Neutrophil (primary cell): ENCODE results near the gene NTPCR.

Source experiments
- H3K27ac ChIP-seq: fragments of 200-600 bp; sonication (generic); 2 replicates; pipeline ENCODE4 v1.5.1; 2016; ENCODE audit warnings: mild to moderate bottlenecking, moderate library complexity
- H3K27me3 ChIP-seq: fragments of 200-600 bp; sonication (generic); 2 replicates; pipeline ENCODE4 v1.6.0; 2016; ENCODE audit warnings: mild to moderate bottlenecking
- H3K36me3 ChIP-seq: fragments of 200-600 bp; sonication (generic); 2 replicates; pipeline ENCODE4 v1.5.1; 2017
- H3K4me1 ChIP-seq, 2 experiments: fragments of 200-600 bp in 1 of 2; sonication (generic) in 1 of 2; 1 replicate in 1 of 2; 2 replicates in 1 of 2; pipeline versions ENCODE4 v1.5.1 to v1.6.1; 2013 to 2016; ENCODE audit warnings: low read depth in 1 of 2, low read length in 1 of 2, mild to moderate bottlenecking in 1 of 2, moderate library complexity in 1 of 2; ENCODE audit not compliant: control insufficient read depth in 1 of 2, insufficient read depth in 1 of 2
- H3K4me3 ChIP-seq, 2 experiments: fragments of 200-600 bp in 1 of 2; sonication (generic) in 1 of 2; 1 replicate in 1 of 2; 2 replicates in 1 of 2; pipeline ENCODE4 v1.5.1; 2013 to 2016; ENCODE audit warnings: low read depth in 1 of 2, low read length in 1 of 2, mild to moderate bottlenecking in 1 of 2, moderate library complexity in 1 of 2
- H3K9me3 ChIP-seq: fragments of 200-600 bp; sonication (generic); 2 replicates; pipeline ENCODE4 v1.5.1; 2016
- CTCF ChIP-seq: fragments of 200-600 bp; sonication (generic); IDR thresholded peaks from 2 replicates; pipeline ENCODE4 v1.5.1; 2016; ENCODE audit warnings: antibody characterized with exemption

Gene NTPCR

DNA sequence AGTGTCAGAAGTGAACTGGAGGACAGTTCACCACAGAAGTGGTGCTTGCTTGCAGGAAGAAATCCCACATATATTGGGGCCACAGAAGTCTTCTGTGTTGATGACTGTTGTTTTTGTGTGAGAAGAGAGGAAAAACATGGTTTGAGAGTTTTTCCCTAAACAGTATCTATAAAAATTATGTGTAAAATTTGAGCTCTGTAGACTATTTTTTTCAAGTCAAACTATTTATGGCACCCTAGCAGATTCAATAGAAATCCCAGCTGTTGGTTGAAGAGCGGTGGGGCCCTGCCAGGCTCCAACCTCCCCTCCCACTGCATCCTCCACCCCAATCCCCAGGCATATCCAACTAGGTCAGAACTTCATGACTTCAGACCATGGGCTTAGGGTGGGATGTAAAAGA, 61.6 kb downstream of the NTPCR start:
- no peak for TF ChIP-seq CTCF
- no peaks in the 10 kb centered on the region for H3K27me3 ChIP-seq
- no peaks in the 10 kb centered on the region for H3K4me1 ChIP-seq
- no peak overlapping the region for H3K27ac ChIP-seq
- H3K9me3 ChIP-seq, result no peaks in the 10 kb centered on the region
- H3K4me3 ChIP-seq, result no peak overlapping the region
- no peaks in the 10 kb centered on the region for H3K36me3 ChIP-seq

DNA sequence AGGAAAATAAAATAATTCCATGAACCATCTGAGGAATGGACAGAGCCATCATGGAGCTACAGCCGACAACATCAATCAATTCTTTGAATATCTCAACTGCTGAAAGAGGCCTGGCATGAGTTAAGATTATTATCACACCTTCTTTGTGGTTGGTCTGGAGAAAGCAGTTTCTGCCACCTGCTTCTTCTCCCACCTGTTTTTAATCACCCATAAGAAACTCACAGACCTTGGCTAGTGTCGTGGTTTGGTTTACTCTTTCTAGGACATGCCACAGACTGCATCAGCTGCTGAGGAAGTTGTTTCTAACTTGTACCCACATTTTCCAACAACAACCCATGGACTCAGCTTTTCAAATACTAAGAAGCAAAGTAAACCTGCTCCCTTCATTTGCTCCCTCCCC, 65.6 kb downstream of the NTPCR start:
- Histone ChIP-seq H3K4me3 (no peak overlapping the region), H3K9me3 (no peaks in the 10 kb centered on the region), H3K27me3 (peaks cover 6% of the 10 kb centered on the region), H3K27ac (no peak overlapping the region), H3K4me1 (peaks cover 0 to 3% of the 10 kb centered on the region in 2 experiments), H3K36me3 (no peaks in the 10 kb centered on the region)
- TF ChIP-seq CTCF, result no peak

DNA sequence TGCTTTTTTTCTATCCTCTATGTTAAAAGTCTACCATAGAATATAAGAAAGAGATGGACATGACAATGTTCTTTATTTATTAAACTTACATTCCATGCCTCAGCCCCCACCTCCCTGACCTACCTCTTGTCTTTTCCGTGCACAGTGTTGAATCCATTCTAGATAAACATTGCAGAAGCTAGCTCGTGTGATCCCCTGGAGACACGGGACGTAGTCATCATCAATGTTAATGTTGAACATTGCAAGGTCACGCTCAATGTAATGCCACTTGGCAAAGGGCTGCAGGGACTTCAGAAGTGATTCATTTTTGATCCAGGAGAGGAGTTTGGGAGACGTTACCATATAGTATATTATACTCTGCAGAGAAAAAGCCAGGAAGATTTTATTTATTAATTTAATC, 66.4 kb downstream of the NTPCR start:
- Histone ChIP-seq H3K27me3 (peaks cover 6% of the 10 kb centered on the region), H3K27ac (no peak overlapping the region), H3K4me1 (peaks cover 0 to 3% of the 10 kb centered on the region in 2 experiments), H3K9me3 (no peaks in the 10 kb centered on the region), H3K36me3 (no peaks in the 10 kb centered on the region), H3K4me3 (no peak overlapping the region)
- TF ChIP-seq CTCF, result no peak

GRCh38 chr1:233019083-233019482, 68.7 kb downstream of the NTPCR start:
- Histone ChIP-seq H3K36me3 (no peaks in the 10 kb centered on the region), H3K27ac (no peak overlapping the region), H3K27me3 (peaks cover 6% of the 10 kb centered on the region), H3K4me3 (no peak overlapping the region), H3K9me3 (no peaks in the 10 kb centered on the region), H3K4me1 (peaks cover 0 to 3% of the 10 kb centered on the region in 2 experiments)
- TF ChIP-seq CTCF, result no peak

GRCh38 chr1:233019778-233020325, 69.4 kb downstream of the NTPCR start:
- Histone ChIP-seq H3K4me1 (peaks cover 0 to 3% of the 10 kb centered on the region in 2 experiments), H3K4me3 (no peak overlapping the region), H3K27me3 (peaks cover 6% of the 10 kb centered on the region), H3K9me3 (no peaks in the 10 kb centered on the region), H3K27ac (no peak overlapping the region), H3K36me3 (no peaks in the 10 kb centered on the region)
- TF ChIP-seq CTCF, result no peak

DNA sequence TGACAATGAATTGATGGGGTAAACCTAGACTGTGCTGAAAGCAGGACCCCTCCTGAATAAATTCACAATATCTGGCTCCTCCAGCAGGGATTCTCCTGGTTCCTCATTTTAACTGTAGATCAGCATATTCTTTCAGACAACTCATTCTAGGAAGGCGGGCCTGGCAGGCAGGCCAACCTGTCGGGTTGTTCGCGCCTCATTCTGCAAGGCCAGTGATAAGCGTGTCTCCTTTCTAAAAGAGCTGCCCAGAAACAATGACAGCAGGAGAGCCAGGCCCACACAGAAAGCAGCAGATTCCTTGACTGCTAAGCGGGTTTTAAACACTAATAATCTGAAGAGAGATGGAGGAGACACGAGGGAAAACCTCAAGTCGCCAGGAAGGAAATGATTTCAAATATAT, 70.0 kb downstream of the NTPCR start:
- Histone ChIP-seq H3K9me3 (no peaks in the 10 kb centered on the region), H3K36me3 (no peaks in the 10 kb centered on the region), H3K27me3 (peaks cover 6% of the 10 kb centered on the region), H3K27ac (no peak overlapping the region), H3K4me1 (peaks cover 0 to 3% of the 10 kb centered on the region in 2 experiments), H3K4me3 (no peak overlapping the region)
- no peak for TF ChIP-seq CTCF
